Ovary (tissue), 3 donors: ENCODE results near the gene GSG1L.

ENCODE experiments used
- CTCF ChIP-seq, 3 donors: fragments of 450-650 bp in 2 of 3; fragments of 200-600 bp in 1 of 3; IDR thresholded peaks; one replicate each; pipeline versions ENCODE4 v1.5.1 to v1.8.0; 2016 to 2022; ENCODE audit warnings: antibody characterized with exemption in 3 of 3, mild to moderate bottlenecking in 1 of 3
- EP300 ChIP-seq: sonication (generic); formaldehyde crosslinking; IDR thresholded peaks from one replicate; pipeline ENCODE4 v1.6.1; 2017; ENCODE audit warnings: antibody characterized with exemption
- POLR2A ChIP-seq: fragments of 450-650 bp; IDR thresholded peaks from one replicate; pipeline ENCODE4 v1.6.1; 2017; ENCODE audit warnings: antibody characterized with exemption, mild to moderate bottlenecking, moderate library complexity
- donor health status: DM: no; HTN: no; CAD: no.

- TF ChIP-seq CTCF (IDR thresholded peaks at IDR 0.05) = no peak
- no peak for TF ChIP-seq POLR2A
- no peak for TF ChIP-seq EP300
Measured at GRCh38 chr16:27983244-27983643, 80.3 kb downstream of the GSG1L start.
